Measurements from ENCODE around the gene TMOD1.
"Not testable (repeated sequence)": the region's sequence is repeated elsewhere in the genome, so short reads cannot be mapped to it uniquely, and the experiment has no call there.

Gene TMOD1

DNA sequence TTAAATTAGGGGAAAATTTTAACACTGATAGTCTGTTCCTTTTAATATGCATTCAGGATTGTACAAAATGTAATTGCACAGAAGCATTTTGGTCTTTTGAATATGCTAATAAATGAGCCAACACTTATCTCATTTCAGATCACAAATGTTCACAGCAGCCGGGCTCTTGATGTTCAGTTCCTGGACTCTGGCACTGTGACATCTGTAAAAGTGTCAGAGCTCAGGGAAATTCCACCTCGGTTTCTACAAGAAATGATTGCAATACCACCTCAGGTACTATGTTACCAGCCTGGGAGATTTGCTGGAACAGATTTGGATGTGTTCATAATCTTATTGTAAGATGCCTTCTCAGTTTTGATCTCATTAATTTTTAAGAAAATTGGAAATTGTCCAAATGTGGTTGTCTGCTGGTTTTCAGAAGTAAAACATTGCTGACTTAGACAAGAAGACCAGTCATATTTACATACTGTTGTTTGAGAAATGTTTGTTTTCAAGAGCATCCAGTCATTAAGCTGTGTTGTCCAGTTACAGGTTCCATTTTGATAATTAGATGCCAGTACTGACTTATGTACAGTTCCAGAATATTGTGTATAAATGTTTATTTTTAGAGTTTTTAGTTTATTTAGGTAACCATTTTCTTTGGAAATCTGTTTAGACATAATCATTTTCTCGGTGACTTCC lies 23.0 kb upstream of the TMOD1 start:
- Histone ChIP-seq H3K9ac (ENCODE audit: low read length) (no peak overlapping the region), H3K4me1 (ENCODE audit: insufficient read depth, low read length) (no peaks in the 10 kb centered on the region), H3K4me3 (ENCODE audit: low read depth in 1 of 2, low read length in 2 of 2) (no peak overlapping the region), H3K27me3 (ENCODE audit: control insufficient read depth in 1 of 2, insufficient read depth in 2 of 2, low read length in 2 of 2) (no peaks in the 10 kb centered on the region), H3K27ac (ENCODE audit: low read depth, low read length) (no peak overlapping the region), H3K36me3 (ENCODE audit: insufficient read depth, low read length) (peaks cover 23% of the 10 kb centered on the region), H3K9me3 (ENCODE audit: low read length) (no peaks in the 10 kb centered on the region)

DNA sequence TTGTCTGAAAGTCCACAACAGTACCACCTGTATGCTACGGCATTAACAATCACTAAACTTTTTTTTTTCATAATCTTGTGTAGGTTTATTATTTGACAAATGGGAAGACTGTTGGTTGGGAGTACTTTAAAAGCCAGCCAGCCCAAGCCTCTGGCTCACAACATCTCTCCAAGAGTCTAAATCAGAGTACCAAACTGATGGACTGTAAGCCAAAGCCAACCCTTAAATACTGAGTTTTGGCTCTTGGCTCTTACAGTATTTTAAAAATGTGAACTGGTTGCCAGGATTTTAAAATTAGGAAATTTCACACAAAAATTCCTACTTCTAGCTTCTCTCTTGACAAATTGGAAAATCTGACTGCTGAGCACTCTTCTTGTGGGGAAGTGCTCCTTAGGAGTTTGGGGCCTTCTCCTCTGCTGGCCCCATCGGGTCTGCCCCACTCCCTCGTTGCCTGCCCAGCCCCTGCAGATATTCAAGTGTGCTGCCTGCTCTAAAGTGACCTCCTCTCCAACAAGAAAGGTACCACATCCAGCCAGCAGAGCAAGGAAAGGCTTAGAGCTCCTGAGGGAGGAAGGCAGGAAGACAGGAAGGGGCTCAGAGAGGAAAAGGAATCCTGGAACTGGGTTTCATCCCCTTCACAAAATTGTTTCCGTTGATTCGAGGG lies 21.8 kb upstream of the TMOD1 start:
- H3K9ac ChIP-seq (ENCODE audit: low read length) = no peak overlapping the region
- H3K4me3 ChIP-seq (ENCODE audit: low read depth in 1 of 2, low read length in 2 of 2) = no peak overlapping the region
- H3K27ac ChIP-seq (ENCODE audit: low read depth, low read length) = no peak overlapping the region
- no peaks in the 10 kb centered on the region for H3K27me3 ChIP-seq (ENCODE audit: control insufficient read depth in 1 of 2, insufficient read depth in 2 of 2, low read length in 2 of 2)
- peaks cover 16% of the 10 kb centered on the region for H3K36me3 ChIP-seq (ENCODE audit: insufficient read depth, low read length)
- H3K4me1 ChIP-seq (ENCODE audit: insufficient read depth, low read length) = no peaks in the 10 kb centered on the region
- H3K9me3 ChIP-seq (ENCODE audit: low read length) = no peaks in the 10 kb centered on the region

DNA sequence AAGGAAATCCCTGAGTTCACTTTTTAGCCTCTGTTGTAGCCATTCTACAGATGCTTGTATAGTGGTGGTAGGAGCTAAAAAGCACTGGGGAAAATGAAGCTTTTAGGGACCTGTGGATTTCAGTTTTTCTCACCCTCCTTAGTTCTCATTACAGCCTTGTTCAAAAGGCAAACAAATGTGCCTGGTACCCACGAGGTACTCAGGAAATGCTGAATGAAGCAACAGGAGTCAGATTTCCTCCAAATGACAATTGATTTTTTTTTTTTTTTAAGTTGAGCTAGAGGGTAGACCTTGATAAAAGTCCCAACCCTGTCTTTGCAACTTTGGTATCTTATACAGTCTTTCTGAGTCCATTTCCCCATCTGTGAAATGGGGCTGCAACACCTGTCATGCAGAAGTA lies 21.3 kb upstream of the TMOD1 start:
- H3K36me3 ChIP-seq (ENCODE audit: insufficient read depth, low read length) = peaks cover 12% of the 10 kb centered on the region
- no peaks in the 10 kb centered on the region for H3K4me1 ChIP-seq (ENCODE audit: insufficient read depth, low read length)
- H3K27ac ChIP-seq (ENCODE audit: low read depth, low read length) = no peak overlapping the region
- H3K4me3 ChIP-seq (ENCODE audit: low read depth in 1 of 2, low read length in 2 of 2) = no peak overlapping the region
- no peaks in the 10 kb centered on the region for H3K27me3 ChIP-seq (ENCODE audit: control insufficient read depth in 1 of 2, insufficient read depth in 2 of 2, low read length in 2 of 2)
- no peaks in the 10 kb centered on the region for H3K9me3 ChIP-seq (ENCODE audit: low read length)
- H3K9ac ChIP-seq (ENCODE audit: low read length) = no peak overlapping the region

DNA sequence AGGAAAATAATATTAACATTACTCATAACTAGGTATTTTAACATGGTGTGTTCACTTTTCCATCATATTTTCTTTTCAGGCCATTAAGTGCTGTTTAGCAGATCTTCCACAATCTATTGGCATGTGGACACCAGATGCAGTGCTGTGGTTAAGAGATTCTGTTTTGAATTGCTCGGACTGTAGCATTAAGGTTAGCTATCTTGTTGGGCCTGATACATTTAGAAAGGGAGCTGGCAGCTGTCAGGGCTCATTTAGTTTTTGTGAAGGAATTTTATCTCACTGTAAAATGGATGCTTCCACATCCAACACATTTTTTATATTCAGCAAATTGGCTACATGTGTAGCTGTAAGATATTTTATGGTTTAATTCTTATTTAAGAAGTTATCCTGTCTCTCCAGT lies 20.7 kb upstream of the TMOD1 start:
- Histone ChIP-seq H3K36me3 (ENCODE audit: insufficient read depth, low read length) (peaks cover 10% of the 10 kb centered on the region), H3K9me3 (ENCODE audit: low read length) (no peaks in the 10 kb centered on the region), H3K27me3 (ENCODE audit: control insufficient read depth in 1 of 2, insufficient read depth in 2 of 2, low read length in 2 of 2) (no peaks in the 10 kb centered on the region), H3K4me3 (ENCODE audit: low read depth in 1 of 2, low read length in 2 of 2) (no peak overlapping the region), H3K4me1 (ENCODE audit: insufficient read depth, low read length) (no peaks in the 10 kb centered on the region), H3K9ac (ENCODE audit: low read length) (no peak overlapping the region), H3K27ac (ENCODE audit: low read depth, low read length) (no peak overlapping the region)

DNA sequence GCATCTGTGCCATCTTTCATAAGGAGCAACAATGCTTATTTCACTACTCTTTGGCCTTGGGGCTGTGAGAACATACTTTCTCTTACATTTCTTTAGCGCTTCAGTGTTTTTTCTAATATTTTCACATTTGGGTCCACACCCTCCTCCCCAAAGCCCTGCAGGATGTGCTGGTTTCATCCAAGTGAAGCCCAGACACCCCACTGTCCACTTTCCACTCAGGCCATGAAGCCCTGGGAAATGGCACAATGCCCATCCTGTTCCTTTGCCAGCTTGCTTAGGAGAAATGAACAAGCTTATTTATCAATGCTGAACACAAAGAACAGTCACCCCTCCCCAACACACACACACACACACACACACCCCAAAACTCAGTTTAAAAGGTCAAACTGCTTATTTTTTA lies 17.3 kb upstream of the TMOD1 start:
- Histone ChIP-seq H3K4me1 (ENCODE audit: insufficient read depth, low read length) (no peaks in the 10 kb centered on the region), H3K9ac (ENCODE audit: low read length) (no peak overlapping the region), H3K4me3 (ENCODE audit: low read depth in 1 of 2, low read length in 2 of 2) (no peak overlapping the region), H3K27me3 (ENCODE audit: control insufficient read depth in 1 of 2, insufficient read depth in 2 of 2, low read length in 2 of 2) (no peaks in the 10 kb centered on the region), H3K27ac (ENCODE audit: low read depth, low read length) (no peak overlapping the region), H3K36me3 (ENCODE audit: insufficient read depth, low read length) (peaks cover 15% of the 10 kb centered on the region), H3K9me3 (ENCODE audit: low read length) (no peaks in the 10 kb centered on the region)

DNA sequence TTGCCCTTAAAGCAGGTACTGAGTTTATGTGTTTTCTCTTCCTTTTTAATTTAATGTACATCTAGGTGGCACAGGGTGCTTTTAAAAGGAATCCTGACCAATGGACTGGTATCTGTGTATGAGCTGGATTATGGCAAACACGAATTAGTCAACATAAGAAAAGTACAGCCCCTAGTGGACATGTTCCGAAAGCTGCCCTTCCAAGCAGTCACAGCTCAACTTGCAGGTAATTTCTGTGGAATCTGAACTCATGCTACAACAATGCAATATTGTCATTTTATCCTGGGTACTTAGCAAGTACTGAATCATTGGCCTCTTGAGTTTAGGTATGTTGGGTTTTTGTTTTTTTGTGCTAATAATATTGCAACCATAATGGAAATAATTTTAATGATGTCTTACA lies 14.4 kb upstream of the TMOD1 start:
- H3K4me1 ChIP-seq (ENCODE audit: insufficient read depth, low read length) = peaks cover 10% of the 10 kb centered on the region
- peaks cover 15% of the 10 kb centered on the region for H3K36me3 ChIP-seq (ENCODE audit: insufficient read depth, low read length)
- no peak overlapping the region for H3K27ac ChIP-seq (ENCODE audit: low read depth, low read length)
- no peaks in the 10 kb centered on the region for H3K27me3 ChIP-seq (ENCODE audit: control insufficient read depth in 1 of 2, insufficient read depth in 2 of 2, low read length in 2 of 2)
- H3K9me3 ChIP-seq (ENCODE audit: low read length) = no peaks in the 10 kb centered on the region
- no peak overlapping the region for H3K9ac ChIP-seq (ENCODE audit: low read length)
- H3K4me3 ChIP-seq (ENCODE audit: low read depth in 1 of 2, low read length in 2 of 2) = no peak overlapping the region

DNA sequence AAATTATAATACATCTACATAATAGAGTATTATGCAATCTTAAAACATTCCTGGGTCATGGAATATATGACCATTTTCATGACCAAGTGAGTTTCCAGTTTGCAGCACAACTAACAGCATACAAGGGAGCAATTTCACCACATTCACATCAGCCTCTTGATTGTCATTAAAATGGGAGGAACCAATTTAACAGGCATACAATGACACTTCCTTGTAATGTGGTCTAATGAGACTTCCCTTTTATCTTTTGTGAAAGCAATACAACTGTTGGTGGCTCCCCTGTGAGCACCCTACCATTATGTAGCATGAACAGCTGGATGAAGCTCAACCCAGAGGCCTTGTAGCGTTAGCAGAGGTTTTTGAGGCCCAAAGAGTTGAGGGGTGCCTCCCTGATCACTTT lies 13.6 kb upstream of the TMOD1 start:
- no peak overlapping the region for H3K4me3 ChIP-seq (ENCODE audit: low read depth in 1 of 2, low read length in 2 of 2)
- H3K36me3 ChIP-seq (ENCODE audit: insufficient read depth, low read length) = peaks cover 13% of the 10 kb centered on the region
- H3K9me3 ChIP-seq (ENCODE audit: low read length) = no peaks in the 10 kb centered on the region
- H3K27me3 ChIP-seq (ENCODE audit: control insufficient read depth in 1 of 2, insufficient read depth in 2 of 2, low read length in 2 of 2) = no peaks in the 10 kb centered on the region
- no peak overlapping the region for H3K27ac ChIP-seq (ENCODE audit: low read depth, low read length)
- H3K9ac ChIP-seq (ENCODE audit: low read length) = no peak overlapping the region
- peaks cover 14% of the 10 kb centered on the region for H3K4me1 ChIP-seq (ENCODE audit: insufficient read depth, low read length)

DNA sequence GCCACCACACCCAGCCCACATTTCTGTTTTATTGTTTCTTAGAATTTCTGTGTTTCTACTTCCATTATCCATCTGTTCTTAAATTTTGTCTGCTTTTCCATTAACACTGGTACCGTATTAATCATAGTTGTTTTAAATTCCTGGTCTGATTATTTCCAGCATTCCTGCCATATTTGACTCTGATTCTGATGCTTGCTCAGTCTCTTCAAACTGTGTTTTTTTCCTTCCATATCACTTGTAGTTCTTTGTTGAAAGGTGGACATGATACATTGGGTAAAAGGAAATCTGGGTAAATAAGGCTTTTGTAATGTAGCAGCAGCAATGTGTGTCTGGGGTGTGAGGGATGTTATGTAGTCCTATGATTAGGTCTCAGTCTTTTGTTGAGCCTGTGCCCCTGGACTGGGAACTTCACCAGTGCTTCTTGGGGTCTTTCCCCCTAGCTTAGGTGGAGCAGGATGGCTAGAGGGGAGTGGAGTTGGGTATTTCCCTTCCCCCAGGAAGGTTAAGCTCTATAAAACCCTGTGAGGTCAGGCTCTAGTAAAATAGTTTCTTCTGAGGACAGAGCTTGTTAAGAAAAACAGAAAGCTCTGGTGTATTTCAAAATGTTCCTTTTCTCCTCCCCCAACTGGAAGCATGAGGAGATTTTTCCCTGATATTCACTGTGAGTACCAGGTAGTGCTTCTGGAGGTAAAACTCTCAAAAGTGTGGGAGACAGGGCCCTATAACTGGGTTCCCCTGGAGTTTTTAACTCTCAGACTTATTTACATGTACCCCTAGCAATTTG lies 10.1 kb upstream of the TMOD1 start:
- H3K27me3 ChIP-seq (ENCODE audit: control insufficient read depth in 1 of 2, insufficient read depth in 2 of 2, low read length in 2 of 2) = no peaks in the 10 kb centered on the region
- H3K36me3 ChIP-seq (ENCODE audit: insufficient read depth, low read length) = peaks cover 14% of the 10 kb centered on the region
- peaks cover 14% of the 10 kb centered on the region for H3K4me1 ChIP-seq (ENCODE audit: insufficient read depth, low read length)
- peak overlapping the region in 1 of 2 donors; percentile 19 for H3K4me3 ChIP-seq (ENCODE audit: low read depth in 1 of 2, low read length in 2 of 2)
- no peak overlapping the region for H3K9ac ChIP-seq (ENCODE audit: low read length)
- H3K9me3 ChIP-seq (ENCODE audit: low read length) = no peaks in the 10 kb centered on the region
- H3K27ac ChIP-seq (ENCODE audit: low read depth, low read length) = peak overlapping the region; percentile 66

DNA sequence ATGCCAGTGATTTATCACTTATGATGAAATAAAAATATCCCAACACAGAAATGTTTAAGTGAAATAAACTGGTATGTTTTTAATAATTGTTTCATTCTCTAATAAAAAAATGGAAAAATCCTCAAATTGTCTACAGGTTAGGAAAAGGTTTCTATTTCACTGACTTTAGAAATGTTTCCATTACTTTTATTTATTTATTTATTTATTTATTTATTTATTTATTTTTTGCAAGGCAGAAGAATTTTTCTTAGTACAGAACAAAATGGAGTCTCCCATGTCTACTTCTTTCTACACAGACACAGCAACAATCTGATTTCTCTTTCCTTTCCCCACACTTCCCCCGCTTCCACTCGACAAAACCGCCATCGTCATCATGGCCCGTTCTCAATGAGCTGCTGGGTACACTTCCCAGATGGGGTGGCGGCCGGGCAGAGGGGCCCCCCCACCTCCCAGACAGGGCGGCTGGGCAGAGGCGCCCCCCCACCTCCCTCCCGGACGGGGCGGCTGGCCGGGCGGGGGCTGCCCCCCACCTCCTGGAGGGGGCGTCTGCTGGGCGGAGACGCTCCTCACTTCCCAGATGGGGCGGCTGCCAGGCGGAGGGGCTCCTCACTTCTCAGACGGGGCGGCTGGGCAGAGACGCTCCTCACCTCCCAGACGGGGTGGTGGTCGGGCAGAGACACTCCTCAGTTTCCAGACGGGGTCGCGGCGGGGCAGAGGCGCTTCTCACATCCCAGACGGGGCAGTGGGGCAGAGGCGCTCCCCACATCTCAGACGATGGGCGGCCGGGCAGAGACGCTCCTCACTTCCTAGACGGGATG lies 3.7 kb upstream of the TMOD1 start:
- H3K27me3 ChIP-seq (ENCODE audit: control insufficient read depth in 1 of 2, insufficient read depth in 2 of 2, low read length in 2 of 2); H3K27ac ChIP-seq (ENCODE audit: low read depth, low read length); H3K36me3 ChIP-seq (ENCODE audit: insufficient read depth, low read length); H3K9ac ChIP-seq (ENCODE audit: low read length); H3K4me1 ChIP-seq (ENCODE audit: insufficient read depth, low read length); H3K4me3 ChIP-seq (ENCODE audit: low read depth in 1 of 2, low read length in 2 of 2); H3K9me3 ChIP-seq (ENCODE audit: low read length): not testable (repeated sequence)

DNA sequence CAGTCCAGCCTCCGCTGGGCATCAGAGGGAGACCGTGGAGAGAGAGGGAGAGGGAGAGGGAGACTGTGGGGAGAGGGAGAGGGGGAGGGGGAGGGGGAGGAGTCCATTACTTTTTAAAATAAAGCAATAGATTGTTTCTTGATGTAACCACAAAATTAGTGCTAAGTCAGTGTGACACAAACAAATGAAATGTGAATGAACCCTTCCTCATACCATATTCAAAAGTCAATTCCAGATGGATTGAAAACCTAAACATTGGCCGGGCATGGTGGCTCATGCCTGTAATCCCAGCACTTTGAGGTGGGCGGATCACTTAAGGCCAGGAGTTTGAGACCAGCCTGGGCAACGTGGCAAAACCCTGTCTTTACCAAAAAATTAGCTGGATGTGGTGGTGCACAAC lies 2.6 kb upstream of the TMOD1 start:
- peaks cover 16% of the 10 kb centered on the region for H3K4me1 ChIP-seq (ENCODE audit: insufficient read depth, low read length)
- not testable (repeated sequence) for H3K27ac ChIP-seq (ENCODE audit: low read depth, low read length); H3K36me3 ChIP-seq (ENCODE audit: insufficient read depth, low read length); H3K27me3 ChIP-seq (ENCODE audit: control insufficient read depth in 1 of 2, insufficient read depth in 2 of 2, low read length in 2 of 2); H3K9ac ChIP-seq (ENCODE audit: low read length); H3K9me3 ChIP-seq (ENCODE audit: low read length); H3K4me3 ChIP-seq (ENCODE audit: low read depth in 1 of 2, low read length in 2 of 2)

DNA sequence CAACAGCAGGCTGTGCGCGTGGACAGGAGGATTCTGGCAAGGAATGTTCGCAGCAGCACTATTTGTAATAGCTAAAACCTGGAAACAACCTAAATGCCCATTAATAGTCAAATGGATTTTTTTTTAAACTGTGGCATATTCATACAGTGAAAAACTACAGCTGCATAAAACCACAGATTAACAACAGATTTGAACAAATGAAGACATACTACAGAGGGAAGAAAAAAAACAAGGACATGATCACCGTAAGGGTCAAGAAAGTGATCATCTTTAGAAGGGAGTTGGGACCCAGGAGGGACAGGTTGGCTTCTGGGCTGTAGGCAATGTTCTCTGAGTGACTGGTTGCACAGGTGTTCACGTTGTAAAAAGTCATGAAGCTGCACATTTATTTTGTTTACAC lies 1.2 kb upstream of the TMOD1 start:
- peaks cover 6% of the 10 kb centered on the region for H3K36me3 ChIP-seq (ENCODE audit: insufficient read depth, low read length)
- H3K4me1 ChIP-seq (ENCODE audit: insufficient read depth, low read length) = peaks cover 30% of the 10 kb centered on the region
- no peak overlapping the region for H3K27ac ChIP-seq (ENCODE audit: low read depth, low read length)
- H3K4me3 ChIP-seq (ENCODE audit: low read depth in 1 of 2, low read length in 2 of 2) = no peak overlapping the region
- no peak overlapping the region for H3K9ac ChIP-seq (ENCODE audit: low read length)
- H3K27me3 ChIP-seq (ENCODE audit: control insufficient read depth in 1 of 2, insufficient read depth in 2 of 2, low read length in 2 of 2) = peaks cover 0 to 7% of the 10 kb centered on the region in 2 donors
- H3K9me3 ChIP-seq (ENCODE audit: low read length) = no peaks in the 10 kb centered on the region

Data from muscle layer of colon (tissue), 2 donors.